ENCODE measurements around the gene MEIKIN. TPM values are rescaled to one million over a fixed set of nuclear protein-coding genes. Genes with fewer than 3 reads are reported as not detected.
"Not testable (repeated sequence)": the region's sequence is repeated elsewhere in the genome, so short reads cannot be mapped to it uniquely, and the experiment has no call there.

Gene MEIKIN
- total RNA-seq, 1 experiment from 2014 or later = not detected

DNA sequence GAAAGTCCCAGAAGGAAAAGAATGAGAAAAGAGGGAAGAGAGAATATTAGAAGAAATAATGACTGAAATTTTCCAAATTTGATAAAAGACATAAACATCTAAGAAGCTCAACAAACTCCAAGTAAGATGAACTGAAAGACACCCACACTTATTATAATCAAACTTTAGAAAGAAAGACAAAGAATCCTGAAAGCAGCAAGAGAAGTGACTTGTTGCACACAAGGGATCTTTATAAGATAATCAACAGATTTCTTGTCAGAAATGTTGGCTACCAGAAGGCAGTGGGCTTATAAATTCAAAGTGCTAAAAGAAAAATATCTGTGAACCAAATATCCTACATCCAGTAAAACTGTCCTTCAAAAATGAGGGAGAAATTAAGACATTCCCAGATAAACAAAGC, 99.6 kb downstream of the MEIKIN start:
- no peak for DNase-seq
- no peaks in the 10 kb centered on the region for H3K4me1 Mint-ChIP-seq (ENCODE audit: low read depth, unreplicated experiment)
- H3K4me3 Mint-ChIP-seq (ENCODE audit: low read depth, unreplicated experiment) = no peak overlapping the region
- CTCF ChIA-PET = no interaction called here
- no TSS peak for BruUV-seq (replicated peaks)
- peaks cover 3% of the 10 kb centered on the region for H3K27me3 Mint-ChIP-seq (ENCODE audit: unreplicated experiment)
- no peak overlapping the region for H3K27ac Mint-ChIP-seq (ENCODE audit: unreplicated experiment)
- H3K9me3 Mint-ChIP-seq (ENCODE audit: low read depth, unreplicated experiment) = peaks cover 14% of the 10 kb centered on the region
- no peaks in the 10 kb centered on the region for H3K36me3 Mint-ChIP-seq (ENCODE audit: insufficient read depth, unreplicated experiment)
- TF ChIP-seq, protein P1, sequence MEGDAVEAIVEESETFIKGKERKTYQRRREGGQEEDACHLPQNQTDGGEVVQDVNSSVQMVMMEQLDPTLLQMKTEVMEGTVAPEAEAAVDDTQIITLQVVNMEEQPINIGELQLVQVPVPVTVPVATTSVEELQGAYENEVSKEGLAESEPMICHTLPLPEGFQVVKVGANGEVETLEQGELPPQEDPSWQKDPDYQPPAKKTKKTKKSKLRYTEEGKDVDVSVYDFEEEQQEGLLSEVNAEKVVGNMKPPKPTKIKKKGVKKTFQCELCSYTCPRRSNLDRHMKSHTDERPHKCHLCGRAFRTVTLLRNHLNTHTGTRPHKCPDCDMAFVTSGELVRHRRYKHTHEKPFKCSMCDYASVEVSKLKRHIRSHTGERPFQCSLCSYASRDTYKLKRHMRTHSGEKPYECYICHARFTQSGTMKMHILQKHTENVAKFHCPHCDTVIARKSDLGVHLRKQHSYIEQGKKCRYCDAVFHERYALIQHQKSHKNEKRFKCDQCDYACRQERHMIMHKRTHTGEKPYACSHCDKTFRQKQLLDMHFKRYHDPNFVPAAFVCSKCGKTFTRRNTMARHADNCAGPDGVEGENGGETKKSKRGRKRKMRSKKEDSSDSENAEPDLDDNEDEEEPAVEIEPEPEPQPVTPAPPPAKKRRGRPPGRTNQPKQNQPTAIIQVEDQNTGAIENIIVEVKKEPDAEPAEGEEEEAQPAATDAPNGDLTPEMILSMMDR (IDR thresholded peaks at IDR 0.05; ENCODE audit: unreplicated experiment) = no peak
- intact Hi-C loops (cut with micrococcal nuclease; ENCODE audit: unreplicated experiment) = no loop called here

DNA sequence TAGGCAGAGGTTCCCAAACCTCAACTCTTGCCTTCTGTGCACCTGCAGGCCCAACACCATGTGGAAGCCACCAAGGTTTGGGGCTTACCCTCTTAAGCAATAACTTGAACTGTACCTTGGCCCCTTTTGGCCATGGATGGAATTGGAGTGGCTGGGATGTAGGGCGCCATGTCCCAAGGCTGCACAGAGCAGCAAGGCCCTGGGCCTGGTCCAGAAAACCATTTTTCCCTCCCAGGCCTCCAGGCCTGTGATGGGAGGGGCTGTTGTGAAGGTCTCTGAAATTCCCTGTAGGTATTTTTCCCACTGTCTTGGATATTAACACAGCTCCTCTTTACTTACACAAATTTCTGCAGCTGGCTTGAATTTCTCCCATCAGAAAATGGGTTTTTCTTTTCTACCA, 102.5 kb downstream of the MEIKIN start:
- DNase-seq; H3K4me3 Mint-ChIP-seq (ENCODE audit: low read depth, unreplicated experiment); H3K27ac Mint-ChIP-seq (ENCODE audit: unreplicated experiment); H3K36me3 Mint-ChIP-seq (ENCODE audit: insufficient read depth, unreplicated experiment); intact Hi-C loops (cut with micrococcal nuclease; ENCODE audit: unreplicated experiment); BruUV-seq (replicated peaks); CTCF ChIA-PET; H3K4me1 Mint-ChIP-seq (ENCODE audit: low read depth, unreplicated experiment): not testable (repeated sequence)
- peaks cover 16% of the 10 kb centered on the region for H3K9me3 Mint-ChIP-seq (ENCODE audit: low read depth, unreplicated experiment)
- peaks cover 31% of the 10 kb centered on the region for H3K27me3 Mint-ChIP-seq (ENCODE audit: unreplicated experiment)

- DNase-seq; H3K27me3 Mint-ChIP-seq (ENCODE audit: unreplicated experiment); H3K36me3 Mint-ChIP-seq (ENCODE audit: insufficient read depth, unreplicated experiment): not testable (repeated sequence)
Measured at GRCh38 chr5:131832702-131833101, 112.8 kb downstream of the MEIKIN start.

GRCh38 chr5:131825404-131826013, 120.0 kb downstream of the MEIKIN start:
- intact Hi-C loops (cut with micrococcal nuclease; ENCODE audit: unreplicated experiment) = no loop called here
- H3K4me1 Mint-ChIP-seq (ENCODE audit: low read depth, unreplicated experiment) = no peaks in the 10 kb centered on the region
- TF ChIP-seq, protein P1 (IDR thresholded peaks at IDR 0.05; ENCODE audit: unreplicated experiment) = no peak
- no peak overlapping the region for H3K27ac Mint-ChIP-seq (ENCODE audit: unreplicated experiment)
- DNase-seq = no peak
- no peaks in the 10 kb centered on the region for H3K9me3 Mint-ChIP-seq (ENCODE audit: low read depth, unreplicated experiment)
- H3K4me3 Mint-ChIP-seq (ENCODE audit: low read depth, unreplicated experiment) = no peak overlapping the region
- no peaks in the 10 kb centered on the region for H3K36me3 Mint-ChIP-seq (ENCODE audit: insufficient read depth, unreplicated experiment)
- CTCF ChIA-PET = no interaction called here
- no TSS peak for BruUV-seq (replicated peaks)
- H3K27me3 Mint-ChIP-seq (ENCODE audit: unreplicated experiment) = no peaks in the 10 kb centered on the region

More at GRCh38 chr5:131832702-131833101, 112.8 kb downstream of the MEIKIN start:
- CTCF ChIA-PET; H3K9me3 Mint-ChIP-seq (ENCODE audit: low read depth, unreplicated experiment); intact Hi-C loops (cut with micrococcal nuclease; ENCODE audit: unreplicated experiment); H3K27ac Mint-ChIP-seq (ENCODE audit: unreplicated experiment); H3K4me3 Mint-ChIP-seq (ENCODE audit: low read depth, unreplicated experiment); H3K4me1 Mint-ChIP-seq (ENCODE audit: low read depth, unreplicated experiment); BruUV-seq (replicated peaks): not testable (repeated sequence)

DNA sequence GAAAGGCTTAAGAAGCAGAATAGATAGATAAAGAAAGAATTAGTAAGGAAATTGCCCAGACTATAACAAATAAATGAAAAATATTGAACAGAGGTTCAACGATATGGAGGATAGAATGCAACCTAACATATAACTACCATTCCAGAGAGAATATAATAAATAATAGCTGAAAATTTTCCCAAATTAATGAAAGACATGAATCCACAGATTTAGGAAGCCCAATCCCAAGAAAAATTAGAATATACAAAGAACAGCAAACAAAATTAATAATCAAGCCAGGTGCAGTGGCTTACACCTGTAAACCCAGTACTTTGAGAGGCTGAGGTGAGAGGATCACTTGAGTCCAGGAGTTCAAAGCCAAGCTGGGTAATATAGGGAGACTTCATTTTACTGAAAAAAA, 120.8 kb downstream of the MEIKIN start:
- Mint-ChIP-seq H3K36me3 (ENCODE audit: insufficient read depth, unreplicated experiment) (no peaks in the 10 kb centered on the region), H3K4me3 (ENCODE audit: low read depth, unreplicated experiment) (no peak overlapping the region), H3K4me1 (ENCODE audit: low read depth, unreplicated experiment) (no peaks in the 10 kb centered on the region), H3K27me3 (ENCODE audit: unreplicated experiment) (no peaks in the 10 kb centered on the region), H3K27ac (ENCODE audit: unreplicated experiment) (no peak overlapping the region), H3K9me3 (ENCODE audit: low read depth, unreplicated experiment) (no peaks in the 10 kb centered on the region)
- BruUV-seq (replicated peaks) = no TSS peak
- no peak for DNase-seq
- CTCF ChIA-PET = no interaction called here
- intact Hi-C loops (cut with micrococcal nuclease; ENCODE audit: unreplicated experiment) = no loop called here
- TF ChIP-seq, protein P1 (IDR thresholded peaks at IDR 0.05; ENCODE audit: unreplicated experiment) = no peak

All from Calu3 (cell line).